HepG2 (cell line): ENCODE results near the gene NELFCD. TPM values are rescaled to one million over a fixed set of nuclear protein-coding genes. Genes with fewer than 3 reads are reported as not detected.

Source experiments
- AGO2 ChIP-seq: fragments of 200-400 bp; formaldehyde crosslinking; optimal IDR thresholded peaks from 2 replicates; pipeline ENCODE3; 2017; ENCODE audit warnings: mild to moderate bottlenecking, low read depth, low read length, moderate library complexity
- FOXA3 ChIP-seq: IDR thresholded peaks from 2 replicates; pipeline ENCODE4 v1.6.1; 2016; ENCODE audit warnings: missing genetic modification reagents, missing compliant biosample characterization
- HMGXB3 ChIP-seq: sonication (generic); formaldehyde crosslinking; IDR thresholded peaks from 2 replicates; pipeline ENCODE4 v1.4.0; 2020; ENCODE audit warnings: missing genetic modification reagents, borderline replicate concordance
- MATR3 ChIP-seq: sonication (generic); formaldehyde crosslinking; IDR thresholded peaks from 2 replicates; pipeline ENCODE4 v1.4.0; 2020; ENCODE audit warnings: missing genetic modification reagents
- MXI1 ChIP-seq: IDR thresholded peaks from 3 replicates; pipeline ENCODE4 v1.6.1; 2012; ENCODE audit warnings: low read depth, low read length, inconsistent platforms, borderline replicate concordance
- SP140L ChIP-seq: sonication (generic); formaldehyde crosslinking; IDR thresholded peaks from 2 replicates; pipeline ENCODE4 v1.4.0; 2020; ENCODE audit warnings: missing genetic modification reagents, borderline replicate concordance
- TEAD2 ChIP-seq: sonication (generic); formaldehyde crosslinking; IDR thresholded peaks from 2 replicates; pipeline ENCODE4 v1.9.0; 2021; ENCODE audit warnings: missing genetic modification reagents
- ZNF225 ChIP-seq: sonication (generic); formaldehyde crosslinking; IDR thresholded peaks from 2 replicates; pipeline ENCODE4 v1.4.0; 2020; ENCODE audit warnings: mild to moderate bottlenecking, missing genetic modification reagents
- ZNF430 ChIP-seq: sonication (generic); formaldehyde crosslinking; IDR thresholded peaks from 2 replicates; pipeline ENCODE4 v1.9.0; 2021; ENCODE audit warnings: mild to moderate bottlenecking, missing genetic modification reagents
- ZNF446 ChIP-seq: sonication (generic); formaldehyde crosslinking; IDR thresholded peaks from 2 replicates; pipeline ENCODE4 v1.5.0; 2020; ENCODE audit warnings: mild to moderate bottlenecking, missing genetic modification reagents
- ZNF773 ChIP-seq: sonication (generic); formaldehyde crosslinking; IDR thresholded peaks from 2 replicates; pipeline ENCODE4 v1.4.0; 2020; ENCODE audit warnings: missing genetic modification reagents, borderline replicate concordance
- polyA plus RNA-seq, 8 experiments: library from polyadenylated mRNA; depleted of rRNA in 3 of 8; stranded (reverse) in 7 of 8; unstranded in 1 of 8; fragments of >200 nt; fragmentation: Illumina TruSeq in 4 of 8; extraction: Trizol in 4 of 8; gene quantifications; 2 replicates each; pipeline versions ENCODE4 v1.2.1 to v1.2.3, GENCODE V29; 2011 to 2016; ENCODE audit warnings: low read depth in 4 of 8, missing spikeins in 1 of 8, mixed read lengths in 1 of 8; ENCODE audit not compliant: insufficient read depth in 1 of 8
- total RNA-seq, 5 experiments: library from RNA; depleted of rRNA; stranded (reverse); fragments of >200 nt; fragmentation: Illumina TruSeq; extraction: Trizol; gene quantifications; 2 replicates each; pipeline ENCODE4 v1.2.3, GENCODE V29; 2016; ENCODE audit warnings: low read depth in 1 of 5
- TF ChIP-seq, protein P1 (sequence below): sonication (generic); formaldehyde crosslinking; IDR thresholded peaks from 2 replicates; pipeline ENCODE4 v1.5.1; 2020; ENCODE audit warnings: mild to moderate bottlenecking, missing genetic modification reagents, moderate library complexity
- TF ChIP-seq, protein P2 (sequence below): sonication (generic); formaldehyde crosslinking; IDR thresholded peaks from 2 replicates; pipeline ENCODE4 v1.9.0; 2021; ENCODE audit warnings: missing genetic modification reagents, mild to moderate bottlenecking, borderline replicate concordance
- TF ChIP-seq, protein P3 (sequence below): sonication (generic); formaldehyde crosslinking; IDR thresholded peaks from 2 replicates; pipeline ENCODE4 v1.5.0; 2020; ENCODE audit warnings: mild to moderate bottlenecking, missing genetic modification reagents, borderline replicate concordance

Gene NELFCD
- total and polyA plus RNA-seq, 2 of the 13 experiments (the other 11 are each of a cell fraction or from before 2014, with no cell fraction given): 159 to 203 TPM

GRCh38 chr20:59022754-59023153 is 41.7 kb downstream of the NELFCD start (continued):
- TF ChIP-seq, protein P1, sequence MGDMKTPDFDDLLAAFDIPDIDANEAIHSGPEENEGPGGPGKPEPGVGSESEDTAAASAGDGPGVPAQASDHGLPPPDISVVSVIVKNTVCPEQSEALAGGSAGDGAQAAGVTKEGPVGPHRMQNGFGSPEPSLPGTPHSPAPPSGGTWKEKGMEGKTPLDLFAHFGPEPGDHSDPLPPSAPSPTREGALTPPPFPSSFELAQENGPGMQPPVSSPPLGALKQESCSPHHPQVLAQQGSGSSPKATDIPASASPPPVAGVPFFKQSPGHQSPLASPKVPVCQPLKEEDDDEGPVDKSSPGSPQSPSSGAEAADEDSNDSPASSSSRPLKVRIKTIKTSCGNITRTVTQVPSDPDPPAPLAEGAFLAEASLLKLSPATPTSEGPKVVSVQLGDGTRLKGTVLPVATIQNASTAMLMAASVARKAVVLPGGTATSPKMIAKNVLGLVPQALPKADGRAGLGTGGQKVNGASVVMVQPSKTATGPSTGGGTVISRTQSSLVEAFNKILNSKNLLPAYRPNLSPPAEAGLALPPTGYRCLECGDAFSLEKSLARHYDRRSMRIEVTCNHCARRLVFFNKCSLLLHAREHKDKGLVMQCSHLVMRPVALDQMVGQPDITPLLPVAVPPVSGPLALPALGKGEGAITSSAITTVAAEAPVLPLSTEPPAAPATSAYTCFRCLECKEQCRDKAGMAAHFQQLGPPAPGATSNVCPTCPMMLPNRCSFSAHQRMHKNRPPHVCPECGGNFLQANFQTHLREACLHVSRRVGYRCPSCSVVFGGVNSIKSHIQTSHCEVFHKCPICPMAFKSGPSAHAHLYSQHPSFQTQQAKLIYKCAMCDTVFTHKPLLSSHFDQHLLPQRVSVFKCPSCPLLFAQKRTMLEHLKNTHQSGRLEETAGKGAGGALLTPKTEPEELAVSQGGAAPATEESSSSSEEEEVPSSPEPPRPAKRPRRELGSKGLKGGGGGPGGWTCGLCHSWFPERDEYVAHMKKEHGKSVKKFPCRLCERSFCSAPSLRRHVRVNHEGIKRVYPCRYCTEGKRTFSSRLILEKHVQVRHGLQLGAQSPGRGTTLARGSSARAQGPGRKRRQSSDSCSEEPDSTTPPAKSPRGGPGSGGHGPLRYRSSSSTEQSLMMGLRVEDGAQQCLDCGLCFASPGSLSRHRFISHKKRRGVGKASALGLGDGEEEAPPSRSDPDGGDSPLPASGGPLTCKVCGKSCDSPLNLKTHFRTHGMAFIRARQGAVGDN (CRISPR knock-in tag): 0 out of 2 replicates have a peak, but pooled peaks have one; percentile 12
- TF ChIP-seq ZNF446 (no peak), HMGXB3 (CRISPR knock-in tag) (no peak), MXI1 (no peak), SP140L (CRISPR knock-in tag) (no peak), ZNF430 (no peak), TEAD2 (CRISPR knock-in tag) (no peak), MATR3 (no peak), FOXA3 (no peak), AGO2 (peak; percentile 64), ZNF225 (no peak), ZNF773 (CRISPR knock-in tag) (no peak)
- TF ChIP-seq, protein P2, sequence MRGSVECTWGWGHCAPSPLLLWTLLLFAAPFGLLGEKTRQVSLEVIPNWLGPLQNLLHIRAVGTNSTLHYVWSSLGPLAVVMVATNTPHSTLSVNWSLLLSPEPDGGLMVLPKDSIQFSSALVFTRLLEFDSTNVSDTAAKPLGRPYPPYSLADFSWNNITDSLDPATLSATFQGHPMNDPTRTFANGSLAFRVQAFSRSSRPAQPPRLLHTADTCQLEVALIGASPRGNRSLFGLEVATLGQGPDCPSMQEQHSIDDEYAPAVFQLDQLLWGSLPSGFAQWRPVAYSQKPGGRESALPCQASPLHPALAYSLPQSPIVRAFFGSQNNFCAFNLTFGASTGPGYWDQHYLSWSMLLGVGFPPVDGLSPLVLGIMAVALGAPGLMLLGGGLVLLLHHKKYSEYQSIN (CRISPR knock-in tag): no peak
- TF ChIP-seq, protein P3, sequence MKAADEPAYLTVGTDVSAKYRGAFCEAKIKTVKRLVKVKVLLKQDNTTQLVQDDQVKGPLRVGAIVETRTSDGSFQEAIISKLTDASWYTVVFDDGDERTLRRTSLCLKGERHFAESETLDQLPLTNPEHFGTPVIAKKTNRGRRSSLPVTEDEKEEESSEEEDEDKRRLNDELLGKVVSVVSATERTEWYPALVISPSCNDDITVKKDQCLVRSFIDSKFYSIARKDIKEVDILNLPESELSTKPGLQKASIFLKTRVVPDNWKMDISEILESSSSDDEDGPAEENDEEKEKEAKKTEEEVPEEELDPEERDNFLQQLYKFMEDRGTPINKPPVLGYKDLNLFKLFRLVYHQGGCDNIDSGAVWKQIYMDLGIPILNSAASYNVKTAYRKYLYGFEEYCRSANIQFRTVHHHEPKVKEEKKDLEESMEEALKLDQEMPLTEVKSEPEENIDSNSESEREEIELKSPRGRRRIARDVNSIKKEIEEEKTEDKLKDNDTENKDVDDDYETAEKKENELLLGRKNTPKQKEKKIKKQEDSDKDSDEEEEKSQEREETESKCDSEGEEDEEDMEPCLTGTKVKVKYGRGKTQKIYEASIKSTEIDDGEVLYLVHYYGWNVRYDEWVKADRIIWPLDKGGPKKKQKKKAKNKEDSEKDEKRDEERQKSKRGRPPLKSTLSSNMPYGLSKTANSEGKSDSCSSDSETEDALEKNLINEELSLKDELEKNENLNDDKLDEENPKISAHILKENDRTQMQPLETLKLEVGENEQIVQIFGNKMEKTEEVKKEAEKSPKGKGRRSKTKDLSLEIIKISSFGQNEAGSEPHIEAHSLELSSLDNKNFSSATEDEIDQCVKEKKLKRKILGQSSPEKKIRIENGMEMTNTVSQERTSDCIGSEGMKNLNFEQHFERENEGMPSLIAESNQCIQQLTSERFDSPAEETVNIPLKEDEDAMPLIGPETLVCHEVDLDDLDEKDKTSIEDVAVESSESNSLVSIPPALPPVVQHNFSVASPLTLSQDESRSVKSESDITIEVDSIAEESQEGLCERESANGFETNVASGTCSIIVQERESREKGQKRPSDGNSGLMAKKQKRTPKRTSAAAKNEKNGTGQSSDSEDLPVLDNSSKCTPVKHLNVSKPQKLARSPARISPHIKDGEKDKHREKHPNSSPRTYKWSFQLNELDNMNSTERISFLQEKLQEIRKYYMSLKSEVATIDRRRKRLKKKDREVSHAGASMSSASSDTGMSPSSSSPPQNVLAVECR (CRISPR knock-in tag): no peak
- TF ChIP-seq, all 625 proteins: peak for 6
